Stimulated activated CD4-positive, alpha-beta T cell treated with anti-CD3 and anti-CD28 coated beads, Interleukin-1b, Interleukin-23, amount 100 ng/mL, for 4 hours (primary cell): ENCODE results near the gene TRPV5.

Source experiments
- DNase-seq, 2 donors: peaks; one replicate each; pipeline ENCODE4 v3.0.0-alpha.2; 2020; ENCODE audit warnings: low read depth in 2 of 2

TRPV5 gene

DNA sequence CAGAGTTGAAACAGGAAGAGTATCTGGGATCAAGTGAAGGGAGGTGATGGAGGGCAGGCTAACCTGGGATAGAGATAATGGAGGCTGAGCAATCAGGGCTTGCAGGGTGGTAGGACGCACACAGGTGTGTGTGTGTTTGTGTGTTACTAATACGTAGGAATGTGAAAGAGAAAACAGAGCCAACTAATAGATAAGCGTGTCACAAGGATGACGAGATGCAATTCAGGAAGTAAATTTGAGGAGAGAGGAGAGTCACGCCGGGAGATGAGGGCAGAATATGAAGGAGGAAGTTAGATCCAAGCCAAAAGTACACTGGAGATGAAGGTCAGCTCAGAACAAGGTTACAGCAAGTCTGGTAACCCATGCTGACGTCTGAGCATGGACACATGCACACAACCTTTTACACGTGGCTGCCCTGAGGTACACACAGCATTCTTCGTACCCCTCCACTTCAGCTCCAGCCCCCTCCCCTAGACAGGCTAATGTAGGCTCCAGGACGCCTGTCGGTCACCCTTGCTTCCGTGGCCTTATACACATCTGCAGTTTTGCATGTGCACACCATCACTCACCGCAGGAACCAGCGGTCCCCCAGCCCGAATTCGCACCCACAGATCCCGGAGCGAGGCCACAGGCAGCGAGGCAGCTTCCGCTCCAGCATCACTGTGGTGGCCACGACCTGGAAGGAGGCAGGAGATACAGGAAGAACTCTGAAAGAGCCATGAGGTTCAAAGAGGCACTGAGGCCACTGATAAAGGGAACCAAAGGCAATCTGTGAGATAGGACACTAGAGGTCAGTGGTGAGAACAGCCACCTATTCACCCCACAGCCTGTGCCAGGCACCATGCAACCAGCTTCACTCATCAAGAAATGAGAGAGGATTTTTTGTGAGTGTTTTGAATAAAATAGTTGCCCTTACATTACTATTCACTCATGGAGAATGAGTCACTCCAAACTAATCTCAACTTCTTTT, 24.3 kb downstream of the TRPV5 start:
- DNase-seq, result no peak

DNA sequence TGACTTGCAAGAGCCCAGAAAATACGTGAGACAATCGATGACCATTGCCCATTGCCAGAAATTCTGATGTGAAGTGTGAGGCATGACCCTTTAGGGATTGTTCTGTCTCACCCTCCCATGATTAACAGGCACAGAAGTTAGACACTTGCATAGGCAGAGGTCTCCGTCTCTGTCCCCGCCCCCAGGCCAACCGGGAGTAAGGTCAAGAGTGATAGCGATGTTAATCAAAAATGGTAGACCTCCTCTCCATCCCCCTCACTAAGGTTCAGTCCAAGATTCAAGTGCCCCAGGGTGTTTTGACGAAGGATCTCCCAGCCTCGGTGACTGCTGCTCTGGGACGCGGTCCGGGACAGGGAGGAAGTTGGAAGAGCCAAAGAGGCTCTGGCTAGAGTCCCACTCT, 25.3 kb downstream of the TRPV5 start:
- DNase-seq, result no peak

DNA sequence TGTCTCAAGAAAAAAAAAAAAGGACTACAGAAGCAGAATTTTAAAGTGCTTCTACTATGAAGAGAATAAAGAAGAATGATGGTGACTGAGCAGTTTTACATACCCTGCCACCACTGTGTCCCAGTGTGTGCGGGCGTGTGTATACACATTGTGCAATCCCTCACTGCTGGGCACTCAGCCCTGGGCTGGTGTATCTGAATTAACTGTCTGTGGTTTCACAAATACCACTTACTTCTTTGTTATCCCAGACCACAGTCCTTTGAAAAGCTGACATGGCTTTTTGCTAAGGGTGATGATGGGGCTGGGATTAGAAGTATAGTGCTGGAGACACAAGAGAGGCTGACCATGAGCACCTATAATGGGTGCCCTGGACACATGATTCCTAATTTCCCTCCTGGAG, 26.9 kb downstream of the TRPV5 start:
- DNase-seq, result no peak

DNA sequence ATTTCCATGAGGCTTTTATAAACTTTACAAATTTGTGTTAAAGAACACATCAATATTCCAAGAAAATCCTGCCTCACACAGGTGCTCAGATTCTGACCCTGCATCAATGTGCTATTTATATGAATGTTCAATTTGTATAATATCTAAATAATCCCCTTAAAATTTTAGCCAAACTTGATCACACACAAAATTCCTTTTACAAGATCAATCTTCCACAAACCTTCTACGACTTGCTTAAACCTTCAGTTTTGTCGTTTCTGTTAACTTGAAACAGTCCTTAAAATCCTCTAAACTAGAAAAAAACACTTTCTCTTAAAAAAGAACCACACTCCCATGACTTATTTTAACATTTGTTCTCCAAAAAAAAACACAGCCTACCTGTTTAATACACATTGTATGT, 27.8 kb downstream of the TRPV5 start:
- DNase-seq, result no peak

DNA sequence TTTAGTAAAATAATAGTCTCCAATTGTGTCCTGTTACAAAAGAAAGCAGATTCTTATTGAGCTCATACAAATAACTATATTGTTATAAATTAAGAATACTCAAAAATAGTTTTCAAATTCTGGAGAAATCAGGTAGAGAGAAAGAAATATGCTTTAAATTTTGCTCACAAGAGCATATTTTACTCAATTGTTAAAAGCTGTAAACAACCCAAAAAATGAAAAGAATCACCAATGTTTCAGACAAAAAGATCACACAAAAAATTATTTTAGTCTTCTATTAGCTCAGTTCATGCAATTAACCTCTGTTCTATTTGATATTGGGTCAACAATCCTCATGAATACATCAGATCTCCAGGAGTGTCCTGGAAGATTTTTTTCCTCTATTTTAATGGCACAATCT, 29.4 kb downstream of the TRPV5 start:
- DNase-seq, result no peak

DNA sequence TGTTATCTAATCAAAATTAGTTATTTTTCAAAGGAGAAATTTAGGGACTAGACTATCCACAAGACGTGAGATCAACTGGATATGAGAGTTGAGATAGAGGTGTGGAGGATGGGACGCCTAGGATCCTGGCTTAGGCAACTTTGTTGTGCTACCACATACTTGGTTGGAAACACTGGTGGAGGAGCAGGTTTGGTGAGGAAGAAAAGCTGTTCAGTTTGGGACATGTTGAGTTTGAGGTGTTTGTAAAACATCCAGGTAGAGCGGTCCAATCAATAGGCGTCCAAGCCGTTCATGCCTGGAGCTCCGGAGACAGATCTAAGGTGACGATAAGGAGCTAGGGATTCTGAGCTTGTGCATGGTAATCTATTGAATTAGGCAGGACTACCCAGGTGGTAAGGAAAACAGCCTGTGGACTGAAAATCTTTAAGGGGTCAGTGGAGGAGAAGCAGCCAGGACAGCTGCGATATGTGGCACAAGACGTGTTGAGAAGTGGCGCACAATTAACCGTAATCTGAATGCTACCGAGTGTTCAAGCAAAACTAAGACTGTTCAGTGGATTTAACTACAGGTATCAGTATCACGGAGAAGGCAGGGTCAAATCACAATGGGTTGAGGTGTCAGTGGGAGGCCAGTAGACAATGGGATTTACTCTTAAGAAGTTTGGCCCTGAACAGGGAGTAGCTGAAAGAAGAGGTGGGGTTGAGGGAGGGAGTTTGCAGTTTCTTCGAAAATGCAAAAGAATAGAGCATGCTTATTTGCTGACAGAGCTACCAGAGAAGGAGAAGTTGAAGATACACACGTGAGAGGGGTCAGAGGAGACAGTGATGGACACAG, 31.9 kb downstream of the TRPV5 start:
- no peak for DNase-seq

DNA sequence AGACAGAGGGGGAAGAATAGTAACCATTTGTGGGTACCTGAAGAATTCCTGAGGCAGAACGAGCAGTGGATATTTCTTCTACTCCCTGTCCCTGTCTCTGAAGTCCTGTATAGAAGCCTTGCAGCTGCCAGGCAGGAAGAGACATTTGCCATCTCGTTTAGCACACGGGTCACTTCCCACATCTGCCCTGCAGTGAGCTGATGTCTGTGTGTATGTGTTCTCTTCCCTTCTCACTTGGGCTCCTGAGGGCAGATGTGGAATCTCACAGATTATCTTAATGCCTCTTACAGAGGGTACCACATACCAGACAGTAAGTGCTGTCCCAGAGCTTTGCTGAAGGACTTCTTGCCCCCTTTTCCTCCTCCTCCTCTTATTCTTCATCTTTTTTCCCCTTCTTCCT, 33.9 kb downstream of the TRPV5 start:
- no peak for DNase-seq

DNA sequence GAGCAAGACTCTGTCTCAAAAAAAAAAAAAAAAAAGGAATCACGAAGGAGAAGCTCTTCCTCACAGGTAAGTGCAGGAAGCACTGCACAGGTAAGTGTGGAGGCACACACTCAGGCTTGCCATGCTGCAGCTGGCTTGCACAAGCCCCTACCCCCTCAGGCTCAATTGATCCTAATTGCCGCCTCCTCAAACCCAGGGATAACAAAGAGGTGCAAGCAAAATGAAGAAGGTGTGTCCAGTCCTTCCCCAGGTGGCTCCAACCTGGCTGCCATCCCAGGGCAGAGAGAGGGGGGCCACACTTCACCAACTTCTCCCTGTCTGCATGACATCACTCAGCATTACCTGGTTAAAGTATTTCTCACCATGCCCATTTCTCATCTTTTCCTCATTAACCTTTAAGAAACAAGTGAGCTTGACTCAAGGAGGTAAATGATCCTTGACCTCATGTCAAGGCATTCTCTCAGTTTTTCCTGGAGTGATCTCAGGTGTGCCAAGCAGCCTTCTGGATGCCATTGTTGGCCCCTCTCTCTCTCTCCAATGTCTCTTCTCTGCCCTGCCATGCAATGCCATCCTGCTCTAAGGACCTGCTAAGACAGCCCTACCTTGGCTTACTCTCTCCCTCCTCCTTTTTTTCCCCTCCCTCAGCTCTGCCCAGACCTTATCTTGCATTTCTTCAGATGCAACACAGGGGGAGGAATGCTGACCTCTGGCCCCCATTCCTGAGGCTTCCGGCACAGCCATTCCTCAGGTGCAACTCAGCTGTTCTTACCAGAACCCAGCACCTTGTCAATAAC, 35.0 kb downstream of the TRPV5 start:
- no peak for DNase-seq

DNA sequence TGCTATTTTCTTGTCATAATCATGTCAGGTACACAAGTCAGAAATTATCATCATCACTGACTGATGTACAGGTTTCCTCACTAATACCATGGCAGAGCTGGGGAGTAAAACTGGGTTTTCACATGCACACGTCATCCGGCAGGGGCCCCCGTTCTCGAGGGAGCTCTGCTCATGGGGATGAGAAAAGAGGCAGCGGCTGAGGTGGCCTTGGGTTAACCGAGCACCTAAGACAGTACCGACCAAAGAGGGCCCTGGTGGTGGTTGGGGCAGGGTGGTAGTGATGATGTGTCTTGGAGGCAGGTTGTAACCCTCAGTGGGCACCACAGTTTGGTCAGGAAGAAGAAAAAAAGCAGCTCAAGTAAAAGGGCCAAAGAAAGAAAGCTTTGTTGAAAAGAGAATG, 35.9 kb downstream of the TRPV5 start:
- DNase-seq, result no peak

DNA sequence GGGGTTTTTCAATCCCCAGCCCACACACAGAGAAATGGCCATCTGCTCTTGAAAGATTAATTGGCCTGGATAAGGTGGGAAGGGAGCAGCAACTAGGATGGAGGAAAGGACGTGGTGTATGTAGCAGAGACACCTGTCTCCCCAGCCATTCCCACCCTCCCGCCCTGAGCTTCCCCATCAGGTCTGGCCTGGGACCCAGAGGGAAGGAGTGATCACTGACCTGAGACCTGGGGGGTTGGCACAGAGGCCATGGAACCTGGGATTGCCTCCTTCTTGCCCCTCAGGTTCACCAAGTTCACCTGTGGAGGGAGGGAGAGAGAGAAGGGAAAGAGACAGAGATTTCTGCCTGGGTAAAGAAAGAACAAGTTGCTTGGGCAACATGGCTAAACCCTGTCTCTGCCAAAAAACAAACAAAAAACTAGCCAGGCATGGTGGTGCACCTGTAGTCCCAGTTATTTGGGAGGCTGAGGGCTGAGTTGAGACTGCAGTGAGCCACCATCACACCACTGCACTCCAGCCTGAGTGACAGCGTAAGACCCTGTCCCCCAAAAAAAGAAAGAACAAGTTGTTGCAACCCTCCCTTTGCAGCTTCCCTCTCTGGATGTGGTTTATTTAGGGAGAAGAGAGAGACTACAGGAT, 36.7 kb downstream of the TRPV5 start:
- no peak for DNase-seq

DNA sequence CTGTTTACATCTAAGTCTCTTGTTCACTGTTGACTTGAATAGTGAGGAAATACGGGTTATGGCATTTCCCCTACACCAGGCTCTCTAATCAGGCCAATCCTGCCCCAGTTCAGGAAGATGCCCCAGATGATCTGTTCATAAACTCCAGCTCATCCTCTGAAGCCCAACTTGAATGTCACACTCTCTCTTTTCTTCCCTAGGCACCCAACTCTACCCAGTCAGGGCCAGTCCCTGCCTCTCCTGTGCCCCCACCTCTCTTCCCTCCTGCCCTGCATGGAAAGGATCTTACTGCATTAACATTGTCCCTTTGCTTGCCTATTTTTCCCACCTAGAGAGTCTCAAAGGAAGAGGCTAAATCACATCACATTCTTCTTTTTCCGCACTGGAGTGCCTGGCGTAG, 37.4 kb downstream of the TRPV5 start:
- no peak for DNase-seq

DNA sequence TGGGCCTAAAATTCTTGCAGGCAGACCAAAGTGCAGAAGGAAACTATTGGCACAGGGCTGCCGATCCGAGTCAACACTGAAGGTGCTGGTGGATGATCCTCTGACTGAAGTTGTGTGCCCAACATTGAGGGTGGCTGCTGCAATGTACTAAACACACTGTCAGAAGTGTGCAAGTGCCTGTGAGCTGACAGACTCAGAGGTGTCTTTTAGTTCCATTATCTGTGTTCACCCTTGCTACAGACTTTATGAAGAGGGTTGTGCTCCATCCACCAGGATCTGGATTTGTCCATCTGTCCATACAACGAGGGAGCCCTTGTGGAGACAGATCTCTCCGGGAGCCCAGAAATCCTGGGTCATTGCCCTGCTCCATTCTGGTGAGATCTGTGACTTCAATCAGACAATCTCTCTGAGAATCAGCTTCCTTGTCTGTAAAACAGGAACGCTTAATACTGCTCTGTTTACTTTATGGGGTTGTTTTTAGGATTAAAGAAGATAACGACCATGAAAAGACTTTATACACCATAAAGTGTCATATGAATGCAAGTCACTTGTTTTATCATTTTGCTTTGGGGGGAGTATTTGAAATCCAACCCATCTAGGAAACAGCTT, 38.5 kb downstream of the TRPV5 start:
- no peak for DNase-seq

DNA sequence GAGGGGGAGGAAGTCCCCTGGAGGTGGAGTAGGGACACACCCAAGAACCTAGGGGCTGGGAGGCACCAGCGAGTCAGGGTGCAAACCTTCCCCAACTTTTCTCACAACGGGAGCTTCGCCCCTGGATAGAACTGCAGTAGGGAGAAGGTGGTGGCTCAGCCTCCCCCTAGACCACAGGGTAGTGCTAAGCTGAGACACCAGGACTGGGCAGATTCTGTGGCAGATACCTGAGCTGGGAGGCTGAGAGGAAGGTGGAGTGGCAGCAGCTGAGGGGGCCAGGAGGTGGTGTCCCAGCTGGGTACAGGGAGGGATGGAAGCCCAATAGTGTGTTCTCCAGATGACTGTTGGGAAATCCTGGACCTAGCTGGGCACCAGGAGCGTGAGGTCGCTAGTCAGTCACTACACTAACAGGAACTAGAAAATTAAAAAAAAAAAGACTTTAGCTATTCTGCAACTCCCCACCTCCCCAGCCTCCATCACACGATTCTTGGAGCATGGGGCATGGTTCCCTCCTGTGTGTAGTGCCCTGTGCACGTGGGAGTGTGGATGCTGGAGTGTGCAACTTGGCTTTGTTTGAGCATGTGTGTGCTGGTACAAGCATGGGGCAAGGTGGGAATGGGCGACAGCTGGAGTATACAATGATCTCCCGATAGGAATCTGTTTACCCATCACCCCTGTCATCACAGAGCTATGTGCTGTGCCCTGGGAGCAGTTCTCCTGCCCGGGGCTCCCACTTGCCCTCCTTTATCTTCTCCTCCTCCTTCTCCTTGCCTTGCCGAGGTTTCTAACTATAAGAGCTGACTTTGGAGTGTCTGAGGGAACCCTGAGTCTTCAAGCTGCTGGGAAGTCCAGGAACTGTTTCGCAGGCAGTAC, 39.2 kb downstream of the TRPV5 start:
- no peak for DNase-seq

DNA sequence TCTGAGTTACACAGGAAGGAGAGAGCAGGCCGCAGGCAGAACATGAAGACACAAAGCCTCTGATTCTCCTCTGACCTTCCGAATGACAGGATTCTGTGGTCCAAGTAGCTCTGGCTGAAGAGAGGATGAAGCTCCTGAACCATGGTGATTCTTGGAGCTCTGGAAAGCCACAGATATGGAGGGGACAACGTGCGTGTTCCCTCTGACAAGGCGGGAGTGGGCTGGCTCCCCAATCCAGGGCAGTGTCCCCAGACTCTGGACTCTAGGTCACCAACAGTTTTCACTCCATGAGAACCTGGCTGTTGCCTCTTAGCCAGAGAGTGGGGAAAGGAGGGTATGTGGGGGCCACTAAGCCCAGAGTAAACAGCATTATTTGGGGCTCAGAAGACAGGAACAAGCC, 40.6 kb downstream of the TRPV5 start:
- no peak for DNase-seq

DNA sequence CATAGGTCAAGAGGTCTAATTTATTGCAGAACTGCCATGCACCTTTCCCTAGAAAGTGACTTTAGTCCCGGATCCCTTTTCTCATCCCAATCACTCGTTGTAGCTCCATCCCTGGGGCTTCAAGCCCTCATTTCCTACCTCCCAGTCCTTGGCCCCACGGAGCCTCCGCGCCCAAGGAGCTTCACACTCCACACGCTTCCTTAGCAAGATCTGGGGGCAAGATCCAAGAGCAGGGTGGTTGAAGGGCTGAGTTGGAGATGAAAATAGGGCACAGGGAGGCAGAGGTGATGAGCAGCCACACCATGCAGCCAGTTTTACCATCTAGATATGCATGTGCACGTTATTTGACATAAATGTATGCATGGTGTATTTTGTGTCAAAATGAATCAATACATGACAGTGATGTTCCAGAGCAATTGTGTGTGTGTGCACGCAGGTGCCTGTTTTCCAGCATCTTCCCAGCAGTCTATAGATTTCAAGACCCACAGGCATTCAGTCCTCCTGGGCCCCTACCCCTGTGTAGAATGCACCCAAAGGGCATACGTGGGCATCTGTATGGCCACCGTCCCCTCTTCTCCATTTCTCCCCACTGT, 42.0 kb downstream of the TRPV5 start:
- DNase-seq, result no peak

DNA sequence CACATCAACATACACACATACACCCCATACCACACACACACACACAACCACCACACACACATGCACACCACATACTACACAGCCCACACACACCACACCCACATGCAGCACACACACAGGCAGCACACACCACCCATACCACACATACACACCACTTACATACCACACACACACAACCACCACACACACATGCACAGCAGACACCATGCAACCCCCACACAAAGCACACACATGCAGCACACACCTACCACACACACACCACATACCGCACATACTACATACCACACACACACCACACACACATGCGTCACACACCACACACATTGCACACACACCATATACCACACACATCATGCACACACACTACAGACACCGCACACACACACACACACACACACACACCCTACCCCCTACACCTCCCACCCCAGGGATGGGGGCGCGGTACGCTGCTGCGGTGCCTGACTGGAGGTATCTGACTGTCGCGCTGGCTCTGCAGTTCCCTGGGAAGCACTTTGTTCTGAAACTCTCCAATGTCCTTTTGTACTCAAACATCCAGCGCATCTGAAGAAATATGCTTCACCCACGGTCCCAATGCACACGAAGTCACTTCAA, 42.6 kb downstream of the TRPV5 start:
- DNase-seq, result no peak

DNA sequence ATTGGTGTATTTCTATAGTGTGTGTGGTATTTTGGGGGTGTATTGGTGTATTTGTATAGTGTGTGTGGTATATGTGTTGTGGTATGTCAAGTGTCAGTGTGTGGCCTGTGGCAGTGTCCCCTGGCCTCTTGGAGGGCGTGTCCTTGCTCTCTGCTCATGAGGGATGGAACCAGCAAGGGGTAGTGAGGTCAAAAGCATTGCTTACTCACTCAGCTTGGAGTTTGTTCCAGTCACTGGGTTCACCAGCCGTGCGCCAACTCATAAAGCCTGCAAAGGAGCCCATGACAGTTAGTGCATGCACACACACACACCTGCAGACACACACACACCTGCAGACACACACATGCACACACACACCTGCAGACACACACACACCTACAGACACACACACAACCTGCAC, 43.7 kb downstream of the TRPV5 start:
- no peak for DNase-seq

DNA sequence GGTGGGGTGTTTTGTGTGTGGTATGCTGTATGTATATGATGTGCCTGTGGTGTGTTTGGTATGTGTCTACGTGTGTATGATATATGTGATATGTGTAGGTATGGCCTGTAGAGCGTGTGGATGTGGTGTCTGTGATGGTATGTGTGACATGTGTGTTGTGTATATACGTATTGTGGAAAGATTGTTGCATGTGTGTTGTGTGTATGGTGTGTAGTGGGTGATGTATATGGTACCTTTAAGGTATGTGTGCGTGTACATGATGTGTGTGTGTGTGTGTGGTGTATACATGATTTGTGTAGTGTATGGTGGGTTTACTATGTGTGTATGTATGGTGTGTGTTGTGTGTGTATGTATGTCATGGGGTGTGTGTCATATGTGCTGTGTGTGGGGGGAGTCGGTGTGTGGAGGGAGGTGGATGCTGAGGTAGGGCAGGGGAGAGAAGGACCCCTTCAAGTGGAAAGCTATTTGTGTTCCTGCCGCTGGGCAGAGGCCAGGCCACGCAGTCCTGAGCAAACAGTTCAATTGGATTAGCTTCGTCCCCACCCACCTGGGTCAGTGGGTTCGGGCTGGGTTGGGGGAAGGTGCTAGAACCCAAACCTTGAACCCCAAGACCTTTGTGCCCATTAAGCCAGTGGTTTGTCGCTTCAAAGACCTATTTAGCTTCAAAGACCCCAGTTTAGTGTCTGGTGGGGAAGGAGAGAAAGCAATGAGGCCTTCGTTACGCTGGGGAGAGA, 46.1 kb downstream of the TRPV5 start:
- no peak for DNase-seq

DNA sequence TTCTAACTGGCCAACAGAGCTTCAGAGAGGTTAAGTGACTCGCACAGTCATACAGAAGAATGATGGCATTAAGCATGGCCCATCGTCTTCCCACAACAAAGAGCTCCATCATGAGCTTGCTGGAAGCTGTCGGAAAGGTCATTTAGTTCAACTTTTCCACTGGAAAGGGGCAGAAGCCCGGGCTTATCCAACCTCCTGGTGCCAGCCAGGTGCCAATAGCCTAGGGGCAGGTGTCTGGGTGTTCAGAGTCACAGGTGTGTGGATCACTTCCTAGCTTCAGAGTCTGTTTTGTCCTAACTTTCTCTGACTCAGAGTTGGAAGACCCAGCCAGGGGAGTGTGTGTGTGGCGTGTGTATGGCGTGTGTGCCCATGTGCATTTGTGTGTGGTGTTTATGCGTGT, 46.7 kb downstream of the TRPV5 start:
- no peak for DNase-seq
